Measurements from ENCODE around the gene NEK4. TPM values are rescaled to one million over a fixed set of nuclear protein-coding genes. Genes with fewer than 3 reads are reported as not detected.

Gene NEK4
- total RNA-seq, 1 experiment from 2014 or later, result 40.5 TPM

- Mint-ChIP-seq H3K4me1 (ENCODE audit: low read depth, unreplicated experiment) (no peaks in the 10 kb centered on the region), H3K4me3 (ENCODE audit: unreplicated experiment) (no peak within 1 kb of the TSS), H3K36me3 (ENCODE audit: insufficient read depth, unreplicated experiment) (no peaks in the 10 kb centered on the region), H3K27ac (ENCODE audit: unreplicated experiment) (no peak within 1 kb of the TSS), H3K27me3 (ENCODE audit: insufficient read depth, unreplicated experiment) (no peaks in the 10 kb centered on the region), H3K9me3 (ENCODE audit: unreplicated experiment) (no peaks in the 10 kb centered on the region)
- no peak for DNase-seq
- ChIA-PET CTCF (interaction anchor here (0.6 kb wide), 1 partner anchor 98 kb away, joined by 4 read pairs; no protein-coding TSS in a partner anchor), POLR2A (no interaction called here)
- Histone ChIP-seq H3K4me1 (no peaks in the 10 kb centered on the region), H3K9me3 (no peaks in the 10 kb centered on the region), H3K36me3 (ENCODE audit: control insufficient read depth, insufficient read depth, low read length) (no peaks in the 10 kb centered on the region), H3K4me3 (ENCODE audit: low read depth, low read length) (no peak within 1 kb of the TSS), H3K27me3 (replicated peaks; ENCODE audit: control insufficient read depth, insufficient read depth, low read length) (no peaks in the 10 kb centered on the region)
- TF ChIP-seq CTCF (IDR thresholded peaks at IDR 0.05; ENCODE audit: insufficient read depth in 1 of 2, low read depth in 1 of 2, low read length in 1 of 2, severe bottlenecking in 1 of 2, unreplicated experiment in 1 of 2), result no peak
- intact Hi-C loops (cut with micrococcal nuclease; ENCODE audit: unreplicated experiment), result no loop called here
- BruUV-seq (replicated peaks), result no TSS peak
These were observed 23.9 kb upstream of the NEK4 start, which contains the start of gene ITIH3 for GRCh38 chr3:52794612-52795099. Gene ITIH3, plus strand, starts transcription at chr3:52794796. Its CDS starts 8 bp downstream, at chr3:52794804.

DNA sequence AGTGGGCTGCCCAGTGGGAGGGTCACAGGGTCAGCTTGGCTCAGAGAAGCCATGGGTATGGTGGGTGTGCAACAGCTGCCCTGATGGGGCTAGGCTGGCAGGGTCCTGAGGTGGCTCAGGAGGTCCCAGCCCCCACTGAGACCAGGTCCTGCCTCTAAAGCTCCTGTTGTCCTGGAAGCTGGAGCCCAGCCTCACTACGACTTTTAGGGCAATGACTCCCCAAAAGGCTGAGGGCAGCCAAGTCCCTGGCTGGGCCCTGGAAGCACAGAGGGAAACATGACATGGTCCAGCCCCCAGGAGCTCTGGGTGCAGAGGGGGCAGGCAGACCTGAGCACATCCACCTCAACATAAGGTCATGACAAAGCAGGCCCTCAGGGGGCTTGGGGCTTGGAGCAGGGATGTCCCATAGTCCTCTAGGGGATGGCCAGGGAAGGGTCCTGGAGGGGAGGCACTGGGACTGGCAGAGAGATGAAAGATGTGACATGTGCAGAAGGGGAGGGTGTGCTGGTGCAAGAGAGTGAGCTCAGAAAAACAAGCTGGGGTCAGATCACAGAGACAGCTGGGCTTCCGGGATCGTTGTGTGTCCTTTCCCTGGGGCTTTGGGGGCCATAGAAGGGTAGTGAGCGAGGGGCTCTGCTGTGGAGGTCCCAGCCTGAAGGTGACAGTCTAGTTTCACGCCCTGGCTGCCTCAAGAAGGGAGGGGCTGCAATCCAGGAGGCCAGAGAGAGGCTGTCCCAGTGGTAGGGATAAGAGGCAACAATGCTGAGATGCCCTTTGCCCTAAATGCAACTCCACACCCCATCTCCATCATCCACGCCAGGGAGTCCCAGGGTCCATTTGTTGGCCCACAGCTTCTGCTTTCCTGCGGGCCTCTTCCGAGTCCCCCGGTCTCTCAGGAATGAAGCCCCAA, 23.2 kb upstream of the NEK4 start:
- no peaks in the 10 kb centered on the region for H3K27me3 Mint-ChIP-seq (ENCODE audit: insufficient read depth, unreplicated experiment)
- no peaks in the 10 kb centered on the region for H3K36me3 Mint-ChIP-seq (ENCODE audit: insufficient read depth, unreplicated experiment)
- ChIA-PET POLR2A (no interaction called here), CTCF (interaction anchor here (0.6 to 2.0 kb wide), 2 partner anchors 27 to 99 kb away, joined by 4 to 8 read pairs; no protein-coding TSS in a partner anchor)
- H3K27ac Mint-ChIP-seq (ENCODE audit: unreplicated experiment), result no peak overlapping the region
- no peak for DNase-seq
- H3K4me3 Mint-ChIP-seq (ENCODE audit: unreplicated experiment), result no peak overlapping the region
- H3K9me3 ChIP-seq, result no peaks in the 10 kb centered on the region
- BruUV-seq (replicated peaks), result no TSS peak
- intact Hi-C loops (cut with micrococcal nuclease; ENCODE audit: unreplicated experiment), result no loop called here
- no peak for TF ChIP-seq CTCF (IDR thresholded peaks at IDR 0.05; ENCODE audit: insufficient read depth in 1 of 2, low read depth in 1 of 2, low read length in 1 of 2, severe bottlenecking in 1 of 2, unreplicated experiment in 1 of 2)
- H3K4me3 ChIP-seq (ENCODE audit: low read depth, low read length), result no peak overlapping the region
- H3K4me1 Mint-ChIP-seq (ENCODE audit: low read depth, unreplicated experiment), result no peaks in the 10 kb centered on the region
- no peaks in the 10 kb centered on the region for H3K27me3 ChIP-seq (replicated peaks; ENCODE audit: control insufficient read depth, insufficient read depth, low read length)
- H3K36me3 ChIP-seq (ENCODE audit: control insufficient read depth, insufficient read depth, low read length), result no peaks in the 10 kb centered on the region
- no peaks in the 10 kb centered on the region for H3K4me1 ChIP-seq
- no peaks in the 10 kb centered on the region for H3K9me3 Mint-ChIP-seq (ENCODE audit: unreplicated experiment)

DNA sequence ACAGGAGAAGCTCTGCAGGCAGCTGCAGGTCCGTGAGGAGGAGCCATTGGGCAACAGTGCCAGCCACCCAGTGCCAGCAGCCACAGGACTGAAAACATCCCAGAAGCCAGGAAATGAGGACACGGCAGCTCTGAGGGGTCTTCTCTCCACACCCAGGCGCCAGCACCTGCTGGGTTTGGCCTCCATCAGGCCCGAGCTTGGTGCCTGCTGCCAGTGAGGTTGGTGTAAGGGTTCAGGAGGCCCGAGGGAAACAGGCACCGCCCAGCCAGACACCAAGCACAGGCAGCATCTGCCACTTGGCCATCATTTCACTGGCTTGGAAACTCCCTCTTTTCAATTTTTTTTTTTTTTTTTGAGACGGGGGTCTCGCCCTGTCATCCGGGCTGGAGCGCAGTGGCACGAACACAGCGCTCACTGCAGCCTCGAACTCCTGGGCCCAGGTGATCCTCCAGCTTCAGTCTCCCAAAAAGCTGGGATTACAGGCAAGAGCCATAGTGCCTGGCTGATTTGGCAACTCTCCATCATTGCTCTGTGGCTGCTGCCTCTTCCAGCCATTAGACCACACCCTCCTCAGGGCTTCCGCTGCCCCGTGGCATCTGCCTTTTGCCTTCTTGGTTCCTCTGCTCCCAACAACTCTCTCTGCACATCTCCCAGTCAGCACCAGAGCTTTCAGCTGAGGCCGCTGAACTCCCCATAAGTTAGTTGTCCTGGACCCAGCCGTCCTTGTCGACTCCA, 22.4 kb upstream of the NEK4 start:
- Mint-ChIP-seq H3K4me3 (ENCODE audit: unreplicated experiment) (no peak overlapping the region), H3K27ac (ENCODE audit: unreplicated experiment) (no peak overlapping the region), H3K4me1 (ENCODE audit: low read depth, unreplicated experiment) (no peaks in the 10 kb centered on the region), H3K9me3 (ENCODE audit: unreplicated experiment) (no peaks in the 10 kb centered on the region), H3K27me3 (ENCODE audit: insufficient read depth, unreplicated experiment) (no peaks in the 10 kb centered on the region), H3K36me3 (ENCODE audit: insufficient read depth, unreplicated experiment) (no peaks in the 10 kb centered on the region)
- ChIA-PET POLR2A (no interaction called here), CTCF (interaction anchor here (0.6 to 2.0 kb wide), 5 partner anchors 8 to 28 kb away, joined by 3 to 8 read pairs (median 5); partner anchors contain the start of gene NEK4)
- Histone ChIP-seq H3K36me3 (ENCODE audit: control insufficient read depth, insufficient read depth, low read length) (no peaks in the 10 kb centered on the region), H3K4me1 (no peaks in the 10 kb centered on the region), H3K9me3 (no peaks in the 10 kb centered on the region), H3K4me3 (ENCODE audit: low read depth, low read length) (no peak overlapping the region), H3K27me3 (replicated peaks; ENCODE audit: control insufficient read depth, insufficient read depth, low read length) (no peaks in the 10 kb centered on the region)
- no TSS peak for BruUV-seq (replicated peaks)
- TF ChIP-seq CTCF (IDR thresholded peaks at IDR 0.05; ENCODE audit: insufficient read depth in 1 of 2, low read depth in 1 of 2, low read length in 1 of 2, severe bottlenecking in 1 of 2, unreplicated experiment in 1 of 2), result no peak
- intact Hi-C loops (cut with micrococcal nuclease; ENCODE audit: unreplicated experiment), result no loop called here
- no peak for DNase-seq

Measured in Caco-2 (cell line).